ENCODE measurements around the gene FAM13C.

FAM13C gene

GRCh38 chr10:59362959-59363381 is 621 bp upstream of the FAM13C start:
- H3K4me1 ChIP-seq (ENCODE audit: control insufficient read depth, insufficient read depth, low read length, unreplicated experiment) = no peaks in the 10 kb centered on the region
- 0 out of 2 replicates have a peak, but pooled peaks cover 3% of the 10 kb centered on the region for H3K27me3 ChIP-seq (ENCODE audit: insufficient read depth, low read length)
- H3K79me2 ChIP-seq (ENCODE audit: control insufficient read depth, insufficient read depth, low read length, unreplicated experiment) = no peaks in the 10 kb centered on the region
- H3K36me3 ChIP-seq (ENCODE audit: insufficient read depth, low read length) = no peaks in the 10 kb centered on the region
- peak overlapping the region; percentile 79 for H3K4me3 ChIP-seq (ENCODE audit: low read depth, low read length)
- H3K27ac ChIP-seq (ENCODE audit: low read depth, low read length) = no peak overlapping the region
- peak overlapping the region; percentile 91 for H2AFZ ChIP-seq (ENCODE audit: low read length, unreplicated experiment)

- Histone ChIP-seq H3K4me1 (ENCODE audit: control insufficient read depth, insufficient read depth, low read length, unreplicated experiment) (no peaks in the 10 kb centered on the region), H3K4me3 (ENCODE audit: low read depth, low read length) (peak overlapping the region; percentile 79), H3K79me2 (ENCODE audit: control insufficient read depth, insufficient read depth, low read length, unreplicated experiment) (no peaks in the 10 kb centered on the region), H2AFZ (ENCODE audit: low read length, unreplicated experiment) (peak overlapping the region; percentile 91), H3K36me3 (ENCODE audit: insufficient read depth, low read length) (no peaks in the 10 kb centered on the region), H3K27me3 (ENCODE audit: insufficient read depth, low read length) (0 out of 2 replicates have a peak, but pooled peaks cover 3% of the 10 kb centered on the region), H3K27ac (ENCODE audit: low read depth, low read length) (no peak overlapping the region)
Observed at GRCh38 chr10:59361663-59362143, 646 bp downstream of the FAM13C start.

- H3K27me3 ChIP-seq (ENCODE audit: insufficient read depth, low read length) = 0 out of 2 replicates have a peak, but pooled peaks cover 11% of the 10 kb centered on the region
- no peak overlapping the region for H3K27ac ChIP-seq (ENCODE audit: low read depth, low read length)
- no peaks in the 10 kb centered on the region for H3K4me1 ChIP-seq (ENCODE audit: control insufficient read depth, insufficient read depth, low read length, unreplicated experiment)
- H3K4me3 ChIP-seq (ENCODE audit: low read depth, low read length) = no peak overlapping the region
- no peak overlapping the region for H2AFZ ChIP-seq (ENCODE audit: low read length, unreplicated experiment)
- no peaks in the 10 kb centered on the region for H3K79me2 ChIP-seq (ENCODE audit: control insufficient read depth, insufficient read depth, low read length, unreplicated experiment)
- H3K36me3 ChIP-seq (ENCODE audit: insufficient read depth, low read length) = no peaks in the 10 kb centered on the region
Observed at GRCh38 chr10:59360605-59361405, 1.5 kb downstream of the FAM13C start.

- no peaks in the 10 kb centered on the region for H3K36me3 ChIP-seq (ENCODE audit: insufficient read depth, low read length)
- no peak overlapping the region for H3K27ac ChIP-seq (ENCODE audit: low read depth, low read length)
- H3K79me2 ChIP-seq (ENCODE audit: control insufficient read depth, insufficient read depth, low read length, unreplicated experiment) = no peaks in the 10 kb centered on the region
- no peaks in the 10 kb centered on the region for H3K4me1 ChIP-seq (ENCODE audit: control insufficient read depth, insufficient read depth, low read length, unreplicated experiment)
- H3K4me3 ChIP-seq (ENCODE audit: low read depth, low read length) = no peak overlapping the region
- H2AFZ ChIP-seq (ENCODE audit: low read length, unreplicated experiment) = no peak overlapping the region
- peaks cover 20% of the 10 kb centered on the region; the same call in 1 of the 2 replicates for H3K27me3 ChIP-seq (ENCODE audit: insufficient read depth, low read length)
Observed at GRCh38 chr10:59358576-59358975, 3.8 kb downstream of the FAM13C start.

- Histone ChIP-seq H3K4me1 (ENCODE audit: control insufficient read depth, insufficient read depth, low read length, unreplicated experiment) (no peaks in the 10 kb centered on the region), H2AFZ (ENCODE audit: low read length, unreplicated experiment) (no peak overlapping the region), H3K27ac (ENCODE audit: low read depth, low read length) (no peak overlapping the region), H3K27me3 (ENCODE audit: insufficient read depth, low read length) (peaks cover 18% of the 10 kb centered on the region; the same call in 1 of the 2 replicates), H3K4me3 (ENCODE audit: low read depth, low read length) (no peak overlapping the region), H3K36me3 (ENCODE audit: insufficient read depth, low read length) (no peaks in the 10 kb centered on the region), H3K79me2 (ENCODE audit: control insufficient read depth, insufficient read depth, low read length, unreplicated experiment) (no peaks in the 10 kb centered on the region)
Observed at GRCh38 chr10:59354434-59354833, 7.9 kb downstream of the FAM13C start.

- H3K79me2 ChIP-seq (ENCODE audit: control insufficient read depth, insufficient read depth, low read length, unreplicated experiment) = no peaks in the 10 kb centered on the region
- peaks cover 11% of the 10 kb centered on the region; the same call in 1 of the 2 replicates for H3K27me3 ChIP-seq (ENCODE audit: insufficient read depth, low read length)
- H3K4me1 ChIP-seq (ENCODE audit: control insufficient read depth, insufficient read depth, low read length, unreplicated experiment) = no peaks in the 10 kb centered on the region
- no peak overlapping the region for H3K4me3 ChIP-seq (ENCODE audit: low read depth, low read length)
- H2AFZ ChIP-seq (ENCODE audit: low read length, unreplicated experiment) = no peak overlapping the region
- H3K27ac ChIP-seq (ENCODE audit: low read depth, low read length) = no peak overlapping the region
- H3K36me3 ChIP-seq (ENCODE audit: insufficient read depth, low read length) = no peaks in the 10 kb centered on the region
Observed at GRCh38 chr10:59350558-59350957, 11.8 kb downstream of the FAM13C start.

GRCh38 chr10:59346321-59346720 is 16.0 kb downstream of the FAM13C start:
- no peak overlapping the region for H3K4me3 ChIP-seq (ENCODE audit: low read depth, low read length)
- no peak overlapping the region for H3K27ac ChIP-seq (ENCODE audit: low read depth, low read length)

GRCh38 chr10:59342723-59343122 is 19.6 kb downstream of the FAM13C start:
- H3K4me3 ChIP-seq (ENCODE audit: low read depth, low read length) = no peak overlapping the region
- H3K4me1 ChIP-seq (ENCODE audit: control insufficient read depth, insufficient read depth, low read length, unreplicated experiment) = no peaks in the 10 kb centered on the region
- H2AFZ ChIP-seq (ENCODE audit: low read length, unreplicated experiment) = no peak overlapping the region
- 0 out of 2 replicates have a peak, but pooled peaks cover 12% of the 10 kb centered on the region for H3K27me3 ChIP-seq (ENCODE audit: insufficient read depth, low read length)
- H3K27ac ChIP-seq (ENCODE audit: low read depth, low read length) = no peak overlapping the region
- no peaks in the 10 kb centered on the region for H3K36me3 ChIP-seq (ENCODE audit: insufficient read depth, low read length)
- no peaks in the 10 kb centered on the region for H3K79me2 ChIP-seq (ENCODE audit: control insufficient read depth, insufficient read depth, low read length, unreplicated experiment)

More at GRCh38 chr10:59346321-59346720, 16.0 kb downstream of the FAM13C start:
- Histone ChIP-seq H3K36me3 (ENCODE audit: insufficient read depth, low read length) (no peaks in the 10 kb centered on the region), H3K79me2 (ENCODE audit: control insufficient read depth, insufficient read depth, low read length, unreplicated experiment) (no peaks in the 10 kb centered on the region), H2AFZ (ENCODE audit: low read length, unreplicated experiment) (no peak overlapping the region), H3K27me3 (ENCODE audit: insufficient read depth, low read length) (0 out of 2 replicates have a peak, but pooled peaks cover 9% of the 10 kb centered on the region), H3K4me1 (ENCODE audit: control insufficient read depth, insufficient read depth, low read length, unreplicated experiment) (no peaks in the 10 kb centered on the region)

GRCh38 chr10:59342000-59342399 is 20.3 kb downstream of the FAM13C start:
- H3K4me3 ChIP-seq (ENCODE audit: low read depth, low read length) = no peak overlapping the region
- no peak overlapping the region for H2AFZ ChIP-seq (ENCODE audit: low read length, unreplicated experiment)
- H3K27ac ChIP-seq (ENCODE audit: low read depth, low read length) = no peak overlapping the region
- no peaks in the 10 kb centered on the region for H3K79me2 ChIP-seq (ENCODE audit: control insufficient read depth, insufficient read depth, low read length, unreplicated experiment)
- 0 out of 2 replicates have a peak, but pooled peaks cover 12% of the 10 kb centered on the region for H3K27me3 ChIP-seq (ENCODE audit: insufficient read depth, low read length)
- H3K4me1 ChIP-seq (ENCODE audit: control insufficient read depth, insufficient read depth, low read length, unreplicated experiment) = no peaks in the 10 kb centered on the region
- H3K36me3 ChIP-seq (ENCODE audit: insufficient read depth, low read length) = no peaks in the 10 kb centered on the region

GRCh38 chr10:59340285-59340684 is 22.1 kb downstream of the FAM13C start:
- Histone ChIP-seq H3K4me1 (ENCODE audit: control insufficient read depth, insufficient read depth, low read length, unreplicated experiment) (no peaks in the 10 kb centered on the region), H3K27ac (ENCODE audit: low read depth, low read length) (no peak overlapping the region), H3K4me3 (ENCODE audit: low read depth, low read length) (no peak overlapping the region), H3K27me3 (ENCODE audit: insufficient read depth, low read length) (0 out of 2 replicates have a peak, but pooled peaks cover 8% of the 10 kb centered on the region), H3K79me2 (ENCODE audit: control insufficient read depth, insufficient read depth, low read length, unreplicated experiment) (no peaks in the 10 kb centered on the region), H2AFZ (ENCODE audit: low read length, unreplicated experiment) (no peak overlapping the region), H3K36me3 (ENCODE audit: insufficient read depth, low read length) (no peaks in the 10 kb centered on the region)

- H3K4me1 ChIP-seq (ENCODE audit: control insufficient read depth, insufficient read depth, low read length, unreplicated experiment) = no peaks in the 10 kb centered on the region
- no peaks in the 10 kb centered on the region for H3K79me2 ChIP-seq (ENCODE audit: control insufficient read depth, insufficient read depth, low read length, unreplicated experiment)
- no peak overlapping the region for H3K4me3 ChIP-seq (ENCODE audit: low read depth, low read length)
- H2AFZ ChIP-seq (ENCODE audit: low read length, unreplicated experiment) = no peak overlapping the region
- no peaks in the 10 kb centered on the region for H3K36me3 ChIP-seq (ENCODE audit: insufficient read depth, low read length)
- no peak overlapping the region for H3K27ac ChIP-seq (ENCODE audit: low read depth, low read length)
- H3K27me3 ChIP-seq (ENCODE audit: insufficient read depth, low read length) = 0 out of 2 replicates have a peak, but pooled peaks cover 8% of the 10 kb centered on the region
Observed at GRCh38 chr10:59339351-59339750, 23.0 kb downstream of the FAM13C start.
